ENCODE data around the gene HS3ST5.

The HS3ST5 gene

DNA sequence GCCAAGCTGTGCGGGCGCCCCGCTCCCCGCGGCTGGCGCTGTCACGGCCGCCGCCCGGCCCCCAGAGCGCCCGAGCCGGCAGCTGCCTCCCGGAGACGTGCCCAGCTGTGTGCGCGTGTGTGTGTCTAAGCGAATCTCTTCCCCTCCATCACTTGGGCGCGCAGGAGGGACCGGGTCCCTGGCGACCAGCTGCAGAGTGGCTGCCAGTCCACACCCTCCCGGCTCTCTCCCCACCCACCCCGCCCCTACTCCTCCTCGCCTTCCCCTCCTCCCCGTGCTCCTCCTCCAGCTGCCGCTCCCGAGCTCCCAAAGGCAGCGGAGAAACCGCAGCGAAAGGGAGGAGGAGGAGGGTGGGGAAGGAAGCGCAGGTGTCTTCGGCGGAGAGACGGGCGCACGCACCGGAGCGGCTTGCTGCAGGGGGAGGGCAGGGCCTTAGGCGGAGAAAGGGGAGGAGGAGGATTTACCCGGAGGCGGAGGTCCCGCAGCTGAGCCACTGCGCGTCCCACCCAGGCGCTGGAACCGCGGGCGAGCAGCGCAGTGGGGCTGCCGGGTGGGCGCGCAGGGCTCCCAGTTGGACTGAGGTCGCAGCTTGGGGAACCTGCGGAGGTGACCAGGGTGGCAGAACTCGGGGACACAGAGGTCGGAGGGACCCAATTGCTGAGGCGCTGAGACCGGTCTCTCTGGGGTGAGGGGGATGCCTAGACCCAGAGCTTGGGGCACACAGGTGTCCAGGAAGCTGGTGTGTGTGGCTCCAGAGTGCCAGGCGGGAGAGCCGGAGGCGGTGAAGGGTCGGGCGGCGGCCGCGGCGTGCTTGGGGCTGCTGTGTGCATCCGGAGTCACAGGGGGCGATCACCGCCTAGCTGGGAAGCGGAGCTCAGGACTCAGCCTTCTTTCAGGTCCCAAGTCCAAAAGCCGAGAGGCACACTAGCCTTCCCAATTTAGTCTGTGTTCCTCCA is at the start of gene HS3ST5:
Gene HS3ST5, minus strand, starts transcription at position 198 of the 956 bp plus-strand sequence. CDS start 280,178 bp downstream, outside the sequence.
- no peak for DNase-seq (ENCODE audit: low read depth)

GRCh38 chr6:114390176-114390575 is 47.4 kb upstream of the HS3ST5 start:
- no peak for DNase-seq (ENCODE audit: low read depth)

DNA sequence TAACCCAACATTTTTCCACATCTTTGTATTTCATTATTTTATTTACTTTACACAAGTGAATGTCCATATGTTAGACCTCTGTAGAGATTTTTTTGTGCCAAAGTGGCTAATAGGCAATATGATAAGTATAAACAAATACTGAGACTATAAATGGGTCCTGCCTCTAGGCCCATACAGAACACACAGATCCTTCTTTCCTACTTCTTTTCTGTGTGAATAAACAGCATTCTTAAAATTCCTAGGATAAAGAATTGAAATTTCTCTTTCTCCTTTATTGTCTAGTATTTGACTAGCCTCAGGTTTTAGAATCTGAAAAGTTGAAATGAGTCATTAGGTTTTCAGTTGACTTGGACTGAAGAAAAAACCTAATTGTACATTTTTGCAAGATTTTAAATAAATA is 46.3 kb upstream of the HS3ST5 start:
- no peak for DNase-seq (ENCODE audit: low read depth)

GRCh38 chr6:114382406-114382805 is 39.6 kb upstream of the HS3ST5 start:
- DNase-seq (ENCODE audit: low read depth): no peak

DNA sequence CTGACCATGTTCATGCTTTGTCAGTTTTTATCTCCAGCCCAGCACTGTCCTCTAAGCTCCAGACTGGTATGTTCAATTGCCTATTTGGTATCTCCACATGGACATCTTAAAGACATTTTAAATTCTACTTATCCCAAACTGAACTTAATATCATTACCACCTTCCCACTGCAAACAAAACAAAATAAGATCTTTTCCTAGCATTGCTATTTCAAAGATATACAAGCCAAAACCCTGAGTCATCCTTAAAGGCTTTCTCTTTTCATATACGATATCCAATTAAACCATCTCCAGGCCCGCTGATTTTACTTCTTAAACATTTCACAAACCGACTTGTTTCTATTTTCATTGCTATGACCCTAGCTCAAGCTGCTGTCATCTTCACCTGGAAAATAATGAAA is 35.1 kb upstream of the HS3ST5 start:
- DNase-seq (ENCODE audit: low read depth): no peak

DNA sequence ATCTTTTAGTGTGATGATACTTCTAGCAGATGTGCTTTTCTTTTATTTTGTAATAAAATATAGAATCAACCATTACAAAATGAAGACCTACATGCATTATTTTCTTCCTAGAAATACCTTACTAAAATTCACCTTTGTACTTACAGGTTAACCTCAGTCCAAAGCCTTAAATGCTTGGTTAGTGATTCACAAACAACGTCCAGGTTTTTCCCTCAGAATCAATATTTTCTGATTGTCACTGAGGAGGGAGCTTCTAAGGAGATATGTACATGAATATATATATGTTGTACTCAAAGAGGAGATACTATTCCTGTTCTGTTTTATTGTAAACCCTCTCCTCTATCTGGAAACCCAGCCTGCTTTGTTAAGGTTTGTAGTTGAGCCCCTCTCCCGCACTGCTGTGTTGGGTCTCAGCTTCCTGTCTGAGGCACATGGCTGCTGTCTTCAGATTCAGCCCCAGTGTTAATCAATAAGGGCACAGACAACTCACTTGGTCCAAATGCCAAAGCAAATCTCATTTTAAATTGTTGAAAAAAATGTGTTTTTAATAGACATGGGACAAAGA is 33.9 kb upstream of the HS3ST5 start:
- DNase-seq (ENCODE audit: low read depth): no peak

GRCh38 chr6:114375541-114376192 is 32.8 kb upstream of the HS3ST5 start:
- DNase-seq (ENCODE audit: low read depth): no peak

GRCh38 chr6:114367315-114367961 is 24.6 kb upstream of the HS3ST5 start:
- DNase-seq (ENCODE audit: low read depth): no peak

- no peak for DNase-seq (ENCODE audit: low read depth)
These were observed 24.1 kb upstream of the HS3ST5 start for GRCh38 chr6:114366899-114367298.

- DNase-seq (ENCODE audit: low read depth): no peak
These were observed 21.5 kb upstream of the HS3ST5 start for GRCh38 chr6:114364301-114364700.

DNA sequence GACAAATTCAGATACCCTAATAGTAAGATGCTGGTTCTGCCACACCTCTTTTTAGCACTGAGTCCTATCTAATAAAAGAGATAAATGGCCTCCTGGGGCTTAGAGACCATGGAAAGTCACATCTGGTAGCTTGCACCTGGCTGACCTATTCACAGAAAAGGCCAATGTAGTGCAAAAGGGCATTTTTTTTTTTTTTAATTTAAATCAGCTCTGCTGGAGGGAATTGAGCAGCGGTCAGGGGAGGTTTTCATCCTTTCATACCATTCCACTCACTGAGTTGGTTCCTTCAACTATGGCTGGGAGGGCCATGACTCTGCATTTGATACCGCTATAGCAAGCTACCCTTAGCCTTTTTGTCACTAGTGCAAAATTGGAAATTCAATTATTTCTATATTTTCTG is 20.1 kb upstream of the HS3ST5 start:
- no peak for DNase-seq (ENCODE audit: low read depth)

- DNase-seq (ENCODE audit: low read depth): no peak
These were observed 19.6 kb upstream of the HS3ST5 start for GRCh38 chr6:114362396-114362795.

GRCh38 chr6:114361036-114361435 is 18.2 kb upstream of the HS3ST5 start:
- no peak for DNase-seq (ENCODE audit: low read depth)

GRCh38 chr6:114355300-114355699 is 12.5 kb upstream of the HS3ST5 start:
- DNase-seq (ENCODE audit: low read depth): no peak

DNA sequence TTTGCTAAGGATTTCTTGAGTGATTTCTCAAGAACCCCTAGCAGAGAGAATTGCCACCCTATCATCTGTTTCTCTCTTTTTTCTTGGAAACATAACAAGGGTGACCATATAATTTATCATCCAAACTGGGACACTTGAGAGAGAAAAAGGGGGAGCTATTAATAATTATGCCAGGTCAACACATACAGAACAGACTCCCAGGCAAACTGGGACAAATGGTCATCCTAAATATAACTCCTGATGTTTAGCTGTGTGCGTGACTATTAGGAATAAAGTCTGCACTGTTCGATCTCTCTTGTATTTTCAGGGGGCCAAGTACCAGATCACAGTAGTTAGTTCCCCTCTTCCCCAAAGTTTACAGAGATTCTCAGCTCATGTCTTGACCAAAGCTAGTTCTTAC is 11.7 kb upstream of the HS3ST5 start:
- DNase-seq (ENCODE audit: low read depth): no peak

DNA sequence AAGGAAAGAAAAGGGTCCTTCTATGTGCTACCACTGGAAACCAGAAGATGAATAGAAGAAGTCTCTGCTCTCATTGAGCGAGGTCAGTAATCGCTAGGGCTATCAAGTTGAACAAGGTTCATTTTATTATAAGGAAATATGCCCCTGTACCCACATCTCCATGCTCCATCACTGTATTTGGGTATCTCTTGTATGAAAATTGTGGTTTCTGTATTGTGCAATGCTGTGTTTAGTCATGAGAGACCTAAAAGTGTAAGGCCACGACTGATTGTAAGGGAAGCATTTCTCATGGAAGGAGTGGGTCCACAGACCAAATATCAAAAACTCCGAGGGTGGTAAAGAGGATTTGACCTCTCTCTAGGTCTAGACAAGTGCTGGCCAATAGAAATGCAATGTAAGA is 3.6 kb upstream of the HS3ST5 start:
- no peak for DNase-seq (ENCODE audit: low read depth)

DNA sequence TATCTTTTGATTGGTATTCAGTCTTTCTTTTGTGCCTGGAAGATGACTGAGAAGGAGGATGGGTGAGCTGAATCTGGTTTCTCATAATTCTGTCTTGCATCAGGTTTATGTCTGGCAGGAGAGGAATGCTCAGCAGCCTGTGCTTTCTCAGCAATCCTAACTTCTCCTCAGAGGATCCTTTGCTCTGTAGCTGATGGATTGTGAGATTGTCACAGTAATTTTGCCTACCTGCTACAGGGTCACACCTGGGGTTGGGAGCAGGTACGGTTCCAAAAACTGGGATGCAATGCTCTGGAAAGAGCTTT is 2.1 kb upstream of the HS3ST5 start:
- DNase-seq (ENCODE audit: low read depth): no peak

- no peak for DNase-seq (ENCODE audit: low read depth)
These were observed 1.6 kb upstream of the HS3ST5 start for GRCh38 chr6:114344246-114344970.

GRCh38 chr6:114343782-114344144 is 940 bp upstream of the HS3ST5 start:
- no peak for DNase-seq (ENCODE audit: low read depth)

DNA sequence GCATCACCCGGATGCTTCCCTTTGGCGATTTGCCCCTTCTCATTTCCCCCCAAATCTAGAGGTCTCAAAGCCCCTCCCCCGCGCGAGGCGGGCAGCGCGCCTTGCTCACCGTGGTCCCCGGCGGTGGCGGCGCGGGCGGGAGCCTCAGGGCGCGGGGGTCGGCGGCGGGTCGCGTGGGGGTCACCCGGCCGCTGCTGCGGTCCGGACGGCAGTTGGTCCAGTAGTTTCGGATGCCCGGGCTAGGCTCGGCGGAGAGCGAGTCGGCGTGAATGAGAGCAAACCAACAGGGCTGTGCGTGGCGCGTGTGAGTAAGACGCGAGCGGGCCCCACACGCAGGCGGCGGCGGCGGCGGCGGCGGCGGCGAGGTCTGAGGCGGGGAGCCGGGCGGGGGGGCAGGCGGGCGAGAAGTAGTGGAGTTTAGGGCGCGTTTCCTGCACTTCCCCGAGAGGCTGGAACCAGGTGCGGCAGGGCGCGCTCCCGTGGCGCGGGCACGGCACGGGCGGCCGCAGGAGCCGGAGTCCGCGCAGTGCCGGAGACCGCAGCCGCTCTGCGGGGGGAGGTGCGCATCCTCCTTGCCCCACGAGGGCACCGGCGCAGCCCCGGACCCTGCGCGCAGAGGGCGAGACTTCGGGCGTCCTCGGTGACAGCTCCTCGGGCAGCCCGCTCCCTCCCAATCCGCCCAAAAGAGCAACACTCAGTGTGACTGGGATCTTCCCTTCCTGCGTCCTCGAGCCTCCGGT is 567 bp downstream of the HS3ST5 start:
- DNase-seq (ENCODE audit: low read depth): no peak

DNA sequence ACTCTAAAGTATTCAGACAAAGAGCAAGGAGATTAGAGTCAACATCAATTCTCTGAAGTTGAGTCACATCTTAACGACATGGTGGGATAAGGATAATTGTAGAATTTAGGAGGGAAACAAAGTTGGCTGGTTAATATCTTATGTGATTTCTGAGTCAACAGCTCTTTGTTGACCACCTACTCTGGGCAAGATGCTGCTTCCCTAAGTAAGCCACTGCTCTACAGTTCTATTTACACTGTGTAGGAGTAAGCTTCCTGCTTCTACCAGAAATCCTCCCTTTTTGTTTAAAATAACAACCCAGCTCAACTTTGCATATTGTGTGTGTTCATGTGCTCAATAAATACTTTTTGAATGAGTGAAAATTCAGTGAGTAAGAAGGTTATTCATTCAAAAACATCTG is 3.1 kb downstream of the HS3ST5 start:
- DNase-seq (ENCODE audit: low read depth): no peak

All from CMK (cell line).